Psoas muscle (tissue), 8 donors: ENCODE measurements around the gene ACSL6. TPM values are rescaled to one million over a fixed set of nuclear protein-coding genes. Genes with fewer than 3 reads are reported as not detected.

Experiments
- ATAC-seq, 4 donors: fragments of 200-7000 bp; cut with Tn5 transposase; one replicate each; pipeline ENCODE4 v1.9.1; 2020; ENCODE audit warnings: moderate library complexity in 3 of 4, mild to moderate bottlenecking in 2 of 4
- DNase-seq, 2 donors: peaks; one replicate each; pipeline ENCODE4 v3.0.0-alpha.2; 2020
- H3K27ac ChIP-seq: fragments of 200-600 bp; one replicate; pipeline ENCODE4 v1.8.0; 2022
- H3K27me3 ChIP-seq, 3 donors: fragments of 200-600 bp in 1 of 3; one replicate each; pipeline versions ENCODE4 v1.6.1 to v1.8.0; 2013 to 2022; ENCODE audit warnings: low read length in 2 of 3, mild to moderate bottlenecking in 2 of 3, moderate library complexity in 1 of 3; ENCODE audit not compliant: insufficient read depth in 3 of 3
- H3K36me3 ChIP-seq, 2 donors: fragments of 200-600 bp in 1 of 2; one replicate each; pipeline versions ENCODE4 v1.6.1 to v1.8.0; 2013 to 2022; ENCODE audit warnings: low read depth in 1 of 2, mild to moderate bottlenecking in 1 of 2, moderate library complexity in 1 of 2; ENCODE audit not compliant: insufficient read depth in 1 of 2
- H3K4me1 ChIP-seq: fragments of 200-600 bp; one replicate; pipeline ENCODE4 v1.8.0; 2022
- H3K4me3 ChIP-seq: fragments of 200-600 bp; one replicate; pipeline ENCODE4 v1.8.0; 2022; ENCODE audit warnings: mild to moderate bottlenecking
- H3K9me3 ChIP-seq: fragments of 200-600 bp; one replicate; pipeline ENCODE4 v1.8.0; 2022
- WGBS, 3 donors: extraction: QIAGEN DNeasy Blood & Tissue Kit; methylation state at CpG; one replicate each; pipeline versions ENCODE4 v1.1.6 to v1.1.7; 2013; 5-methylcytosine and 5-hydroxymethylcytosine counted together
- intact Hi-C, 2 donors: fragments of 100-400 bp; cut with DNase I; formaldehyde crosslinking; loops; one replicate each; pipeline versions ENCODE4 v1.11.0 to v1.14.2; 2022
- polyA plus RNA-seq, 3 donors: library from polyadenylated mRNA; stranded (reverse); fragments of 200-250 nt; gene quantifications; one replicate each; pipeline ENCODE4 v1.2.3, GENCODE V29; 2013
- total RNA-seq, 4 donors: library from RNA; stranded (reverse); fragmentation: NEBNext Ultra II Directional in 2 of 4; extraction: Animal tissue kit (Norgen Biotek cat#: 25700) in 2 of 4; gene quantifications; one replicate each; pipeline versions ENCODE4 v1.2.1 to v1.2.4, GENCODE V29; 2021 to 2023
- TF ChIP-seq, protein P1 (sequence below): fragments of 200-600 bp; IDR thresholded peaks from one replicate; pipeline ENCODE4 v1.8.0; 2022; ENCODE audit warnings: antibody characterized with exemption
- donor health status: healthy with polysubstance abuse.
- donor health status: DM: no; HTN: no; CAD: no; lungs with moderate emphysema.
- donor health status: Bipolar disorder and iron deficiency.
- donor health status: healthy.
- donor health status: DM: yes; HTN: yes; CAD: no.
- donor health status: DM: no; HTN: no; CAD: no.
- donor health status: DM: no; HTN: no; CAD: no.
- donor health status: DM: yes; HTN: yes; CAD: no.

The ACSL6 gene
- total and polyA plus RNA-seq, 7 donors = 0.12 to 2.2 (median 0.52) TPM

DNA sequence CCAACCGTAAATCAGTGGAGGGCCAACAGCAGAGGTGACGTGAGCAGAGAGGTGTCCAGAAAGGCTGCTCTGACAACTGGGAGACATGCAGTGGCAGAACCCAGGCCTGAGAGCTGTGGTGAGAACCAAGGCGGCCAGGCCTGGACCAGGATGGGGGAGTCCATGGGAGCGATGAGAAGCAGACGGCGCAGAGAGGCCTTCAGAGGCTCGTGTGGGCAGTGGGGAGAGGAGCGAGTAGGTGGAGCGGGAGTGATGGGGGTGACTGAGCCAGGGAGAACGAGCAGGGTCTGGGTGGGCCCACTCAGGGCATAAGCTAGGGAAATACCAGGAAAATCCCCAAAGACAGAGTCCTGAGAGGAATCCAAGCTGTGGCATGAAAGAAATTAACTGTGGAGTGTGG lies 41.1 kb upstream of the ACSL6 start:
- Histone ChIP-seq H3K4me1 (no peaks in the 10 kb centered on the region), H3K27me3 (peaks cover 0 to 3% (median 0%) of the 10 kb centered on the region in 3 donors), H3K4me3 (no peak overlapping the region), H3K27ac (no peak overlapping the region), H3K36me3 (no peaks in the 10 kb centered on the region), H3K9me3 (no peaks in the 10 kb centered on the region)
- DNase-seq = peak in 1 of 2 donors; percentile 16
- WGBS, 3 donors = 57 to 69% (median 62%) methylated on average over 10 of the region's 10 CpGs
- ATAC-seq = no peak
- TF ChIP-seq, protein P1, sequence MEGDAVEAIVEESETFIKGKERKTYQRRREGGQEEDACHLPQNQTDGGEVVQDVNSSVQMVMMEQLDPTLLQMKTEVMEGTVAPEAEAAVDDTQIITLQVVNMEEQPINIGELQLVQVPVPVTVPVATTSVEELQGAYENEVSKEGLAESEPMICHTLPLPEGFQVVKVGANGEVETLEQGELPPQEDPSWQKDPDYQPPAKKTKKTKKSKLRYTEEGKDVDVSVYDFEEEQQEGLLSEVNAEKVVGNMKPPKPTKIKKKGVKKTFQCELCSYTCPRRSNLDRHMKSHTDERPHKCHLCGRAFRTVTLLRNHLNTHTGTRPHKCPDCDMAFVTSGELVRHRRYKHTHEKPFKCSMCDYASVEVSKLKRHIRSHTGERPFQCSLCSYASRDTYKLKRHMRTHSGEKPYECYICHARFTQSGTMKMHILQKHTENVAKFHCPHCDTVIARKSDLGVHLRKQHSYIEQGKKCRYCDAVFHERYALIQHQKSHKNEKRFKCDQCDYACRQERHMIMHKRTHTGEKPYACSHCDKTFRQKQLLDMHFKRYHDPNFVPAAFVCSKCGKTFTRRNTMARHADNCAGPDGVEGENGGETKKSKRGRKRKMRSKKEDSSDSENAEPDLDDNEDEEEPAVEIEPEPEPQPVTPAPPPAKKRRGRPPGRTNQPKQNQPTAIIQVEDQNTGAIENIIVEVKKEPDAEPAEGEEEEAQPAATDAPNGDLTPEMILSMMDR = no peak
- intact Hi-C loops = no loop called here

DNA sequence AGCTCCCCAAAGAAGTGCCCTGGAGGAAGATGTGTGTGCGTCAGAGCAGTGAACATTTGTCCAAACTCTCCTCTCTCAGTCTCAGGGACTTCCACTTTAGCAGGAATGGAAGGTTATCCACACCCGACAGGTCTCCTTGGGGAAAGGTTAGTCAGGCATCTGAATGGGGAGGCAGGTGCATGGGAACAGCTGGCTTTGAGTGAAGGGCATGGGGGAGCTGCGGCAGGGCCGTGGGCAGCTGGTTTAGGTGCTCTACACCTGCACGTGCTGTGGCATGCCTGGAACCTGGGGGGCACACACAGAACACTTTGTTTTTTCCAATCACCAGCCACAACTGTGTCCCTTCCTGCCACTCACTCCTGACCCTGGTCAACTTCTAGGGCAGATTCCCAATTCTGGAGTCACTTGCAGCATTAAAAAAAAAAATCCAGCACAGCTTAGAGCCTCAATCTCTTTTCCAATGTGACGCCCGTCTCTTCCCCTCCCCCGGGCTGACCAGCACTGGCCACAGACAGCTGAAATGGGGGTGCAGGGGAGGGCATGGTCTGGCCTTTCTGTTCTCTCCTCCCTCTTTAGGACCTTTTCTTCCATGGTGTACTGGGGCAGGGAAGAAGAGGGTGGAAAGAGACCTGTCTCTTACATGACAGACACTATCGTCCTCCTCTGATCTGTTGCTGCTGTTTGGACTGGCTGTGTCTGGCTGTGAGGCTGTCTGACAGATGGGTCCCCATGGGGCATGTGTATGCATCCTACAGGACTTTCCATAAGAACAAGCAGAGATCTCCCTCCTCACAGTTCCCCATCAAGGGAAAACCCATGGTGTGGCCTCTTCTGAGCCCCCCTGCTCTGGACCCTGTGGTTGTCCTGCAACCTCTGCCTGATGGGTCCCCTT lies 39.4 kb upstream of the ACSL6 start:
- Histone ChIP-seq H3K27ac (no peak overlapping the region), H3K4me1 (no peaks in the 10 kb centered on the region), H3K36me3 (no peaks in the 10 kb centered on the region), H3K9me3 (no peaks in the 10 kb centered on the region), H3K4me3 (no peak overlapping the region), H3K27me3 (peaks cover 0 to 3% (median 0%) of the 10 kb centered on the region in 3 donors)
- TF ChIP-seq, protein P1 = no peak
- intact Hi-C loops = no loop called here
- DNase-seq = peak in 1 of 2 donors; percentile 12
- WGBS, 3 donors = 72 to 81% (median 80%) methylated on average over 9 of the region's 9 CpGs
- no peak for ATAC-seq

DNA sequence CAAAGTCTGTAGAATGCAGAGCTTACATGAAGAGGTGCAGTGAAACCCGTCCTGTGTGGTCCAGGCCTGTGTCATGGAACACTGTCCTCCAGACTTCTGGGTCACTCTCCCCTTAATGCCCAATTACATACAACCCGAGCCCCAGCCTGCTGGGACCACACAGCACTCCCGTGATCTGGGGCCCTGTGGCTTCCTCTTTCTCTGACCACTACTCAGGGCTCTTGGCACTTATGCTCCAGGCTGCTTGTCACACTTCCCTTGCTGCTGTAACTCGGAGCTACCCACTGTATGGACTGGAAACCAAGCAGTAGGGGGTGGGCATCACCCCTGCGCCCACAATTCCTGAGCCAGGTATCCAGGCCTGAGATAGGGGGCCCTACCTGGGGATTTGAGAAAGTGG lies 38.7 kb upstream of the ACSL6 start:
- H3K27me3 ChIP-seq = peaks cover 0 to 3% (median 0%) of the 10 kb centered on the region in 3 donors
- intact Hi-C loops = no loop called here
- H3K4me1 ChIP-seq = no peaks in the 10 kb centered on the region
- WGBS, 3 donors = 68 to 73% (median 69%) methylated on average over 5 of the region's 5 CpGs
- no peak overlapping the region for H3K4me3 ChIP-seq
- no peaks in the 10 kb centered on the region for H3K9me3 ChIP-seq
- H3K27ac ChIP-seq = no peak overlapping the region
- no peak for ATAC-seq
- TF ChIP-seq, protein P1 = no peak
- DNase-seq = peak in 1 of 2 donors; percentile 45
- H3K36me3 ChIP-seq = no peaks in the 10 kb centered on the region

DNA sequence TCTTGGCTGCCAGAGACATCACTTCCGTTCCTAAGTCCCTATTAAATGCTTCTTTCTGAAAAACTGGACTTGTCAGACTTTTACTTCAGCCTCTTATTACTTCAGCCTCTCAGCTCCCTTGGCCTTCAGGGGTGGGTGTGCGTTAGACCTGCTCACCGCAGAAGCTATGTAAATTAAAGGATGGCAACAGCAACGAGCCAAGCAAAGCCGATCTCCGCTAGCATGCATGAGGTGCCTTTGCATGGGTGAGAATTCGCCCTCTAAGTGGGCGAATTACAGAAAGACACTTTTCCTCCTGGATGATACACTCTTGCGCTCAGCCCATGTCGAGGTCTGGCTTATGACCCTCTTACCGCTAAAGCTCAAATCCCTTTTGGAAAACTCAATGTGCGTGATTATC lies 38.1 kb upstream of the ACSL6 start:
- H3K27ac ChIP-seq = no peak overlapping the region
- intact Hi-C loops = no loop called here
- H3K4me1 ChIP-seq = no peaks in the 10 kb centered on the region
- H3K9me3 ChIP-seq = no peaks in the 10 kb centered on the region
- peaks cover 0 to 3% (median 0%) of the 10 kb centered on the region in 3 donors for H3K27me3 ChIP-seq
- TF ChIP-seq, protein P1 = no peak
- 91 to 93% (median 92%) methylated on average over 12 of the region's 12 CpGs for WGBS, 3 donors
- no peaks in the 10 kb centered on the region for H3K36me3 ChIP-seq
- no peak for ATAC-seq
- no peak overlapping the region for H3K4me3 ChIP-seq
- DNase-seq = no peak
